ENCODE results near the gene TRIM36. TPM values are rescaled to one million over a fixed set of nuclear protein-coding genes. Genes with fewer than 3 reads are reported as not detected.

TRIM36 gene
- total and polyA plus RNA-seq, 2 of the 8 experiments (the other 6 are each of a cell fraction or from before 2014, with no cell fraction given), result 8.5 to 14.1 TPM

DNA sequence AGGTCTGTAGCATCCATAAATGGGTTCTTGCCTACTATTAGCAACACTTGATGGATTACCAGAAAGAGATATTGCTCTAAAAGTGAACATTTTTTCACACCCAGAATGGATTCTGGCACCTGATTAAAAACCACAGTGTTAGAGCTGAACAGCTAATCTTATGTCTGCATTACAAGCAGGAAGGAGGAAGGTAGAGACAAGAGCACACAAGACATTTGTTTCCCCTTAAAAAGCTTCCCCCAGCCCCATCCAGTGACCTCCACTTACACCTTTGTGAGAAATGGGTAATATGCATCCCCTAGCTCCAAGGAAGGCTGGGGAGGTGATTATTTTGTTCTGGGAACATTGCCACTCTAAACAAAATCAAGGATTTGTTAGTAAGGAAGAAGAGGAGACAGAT lies 12.0 kb upstream of the TRIM36 start (continued):
- TF ChIP-seq TBP (IDR thresholded peaks at IDR 0.05; ENCODE audit: low read depth, low read length), result no peak
- no peak for TF ChIP-seq JUND (IDR thresholded peaks at IDR 0.05; ENCODE audit: low read length)
- TF ChIP-seq RAD21 (IDR thresholded peaks at IDR 0.05 in 1 of 2, conservative IDR thresholded peaks at IDR 0.05 in 1 of 2; ENCODE audit: low read depth in 2 of 2, low read length in 2 of 2), result no peak
